HAP-1 (cell line): Measurements from ENCODE around the gene ITGA1.

ENCODE experiments used
- DNase-seq, 2 experiments: peaks; one replicate each; pipeline ENCODE4 v3.0.0-alpha.2; 2016 to 2020; ENCODE audit warnings: low spot score in 2 of 2
- H3K27me3 ChIP-seq: fragments of 250-450 bp; sonication (Bioruptor Pico); 2 replicates; pipeline ENCODE4 v1.5.1; 2020; ENCODE audit warnings: low read depth, mild to moderate bottlenecking, moderate library complexity
- H3K36me3 ChIP-seq: fragments of 250-450 bp; sonication (Bioruptor Pico); replicated peaks from 2 replicates; pipeline ENCODE4 v1.5.1; 2020; ENCODE audit warnings: mild to moderate bottlenecking
- H3K4me1 ChIP-seq: fragments of 250-450 bp; sonication (Bioruptor Pico); 2 replicates; pipeline ENCODE4 v1.5.1; 2020; ENCODE audit warnings: mild to moderate bottlenecking
- H3K4me3 ChIP-seq: fragments of 250-450 bp; sonication (Bioruptor Pico); 2 replicates; pipeline ENCODE4 v1.5.1; 2020; ENCODE audit warnings: mild to moderate bottlenecking, moderate library complexity
- H3K9me3 ChIP-seq: fragments of 250-450 bp; sonication (Bioruptor Pico); 2 replicates; pipeline ENCODE4 v1.5.1; 2020; ENCODE audit warnings: mild to moderate bottlenecking, moderate library complexity
- in situ Hi-C: fragments of 300-500 bp; cut with MboI; formaldehyde crosslinking; loops from 3 replicates; pipeline ENCODE4 v1.14.3; 2020; ENCODE audit warnings: low sequenced_read_pairs, inconsistent platforms, mixed read lengths

Gene ITGA1

DNA sequence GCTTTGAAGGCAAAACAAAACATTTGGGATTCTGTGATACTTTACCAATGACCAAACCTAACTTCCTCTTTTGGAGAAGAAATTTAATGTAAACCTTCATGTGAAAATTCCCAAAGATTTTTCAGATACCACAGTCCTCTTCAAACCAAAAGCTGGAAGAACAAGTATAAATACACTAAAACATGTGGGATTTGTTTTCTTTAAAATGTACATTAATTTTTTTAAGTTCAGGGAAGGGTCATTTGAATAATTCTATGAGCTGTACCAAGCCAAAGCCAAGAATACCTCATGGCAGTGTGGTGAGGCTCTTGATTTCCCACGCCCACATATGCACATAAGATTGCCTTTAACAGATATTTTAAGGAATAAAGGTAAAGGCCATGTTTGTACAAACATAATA, 28.4 kb upstream of the ITGA1 start:
- no peak for DNase-seq
- no peaks in the 10 kb centered on the region for H3K4me1 ChIP-seq
- no peaks in the 10 kb centered on the region for H3K36me3 ChIP-seq
- in situ Hi-C loops = no loop called here
- no peaks in the 10 kb centered on the region for H3K9me3 ChIP-seq
- no peaks in the 10 kb centered on the region for H3K27me3 ChIP-seq
- H3K4me3 ChIP-seq = no peak overlapping the region

DNA sequence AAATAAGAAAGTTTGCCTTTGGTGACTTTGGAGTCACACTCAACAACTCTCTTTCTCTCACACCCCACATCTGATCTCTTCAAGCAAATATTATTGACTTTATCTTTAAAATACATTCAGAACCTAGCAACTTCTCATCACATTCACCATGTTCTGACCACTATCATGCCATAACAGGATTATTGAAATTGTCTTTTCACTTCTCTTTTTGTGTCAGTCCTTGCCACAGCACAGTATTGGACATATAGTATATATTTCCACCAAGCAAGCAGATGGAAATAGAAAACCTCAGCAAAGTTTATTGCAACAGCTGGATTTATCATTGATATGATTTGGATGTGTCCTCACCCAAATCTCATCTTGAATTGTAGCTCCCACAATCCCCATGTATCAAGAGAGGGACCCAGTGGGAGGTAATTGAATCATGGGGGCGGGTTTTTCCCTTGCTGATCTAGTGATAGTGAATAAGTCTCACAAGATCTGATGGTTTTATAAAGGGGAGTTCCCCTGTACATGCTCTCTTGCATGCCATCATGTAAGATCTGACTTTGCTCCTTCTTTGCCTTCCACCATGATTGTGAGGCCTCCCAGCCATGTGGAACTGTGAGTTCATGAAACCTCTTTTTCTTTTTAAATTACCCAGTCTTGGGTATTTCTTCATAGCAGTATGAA, 26.9 kb upstream of the ITGA1 start:
- no peaks in the 10 kb centered on the region for H3K4me1 ChIP-seq
- no peak overlapping the region for H3K4me3 ChIP-seq
- in situ Hi-C loops = no loop called here
- H3K27me3 ChIP-seq = no peaks in the 10 kb centered on the region
- no peaks in the 10 kb centered on the region for H3K36me3 ChIP-seq
- DNase-seq = no peak
- no peaks in the 10 kb centered on the region for H3K9me3 ChIP-seq

- no peak for DNase-seq
- Histone ChIP-seq H3K36me3 (no peaks in the 10 kb centered on the region), H3K27me3 (peaks cover 4% of the 10 kb centered on the region; the same call in 1 of the 2 replicates), H3K4me3 (no peak overlapping the region), H3K9me3 (no peaks in the 10 kb centered on the region), H3K4me1 (no peaks in the 10 kb centered on the region)
- in situ Hi-C loops = no loop called here
Measured at GRCh38 chr5:52767217-52767743, 20.4 kb upstream of the ITGA1 start.

- Histone ChIP-seq H3K36me3 (no peaks in the 10 kb centered on the region), H3K4me3 (no peak overlapping the region), H3K4me1 (no peaks in the 10 kb centered on the region), H3K9me3 (no peaks in the 10 kb centered on the region), H3K27me3 (peaks cover 5% of the 10 kb centered on the region; the same call in 1 of the 2 replicates)
- in situ Hi-C loops = no loop called here
- DNase-seq = no peak
Measured at GRCh38 chr5:52767766-52768480, 19.8 kb upstream of the ITGA1 start.

GRCh38 chr5:52769061-52769460, 18.7 kb upstream of the ITGA1 start:
- Histone ChIP-seq H3K27me3 (peaks cover 5% of the 10 kb centered on the region; the same call in 1 of the 2 replicates), H3K36me3 (no peaks in the 10 kb centered on the region), H3K9me3 (no peaks in the 10 kb centered on the region), H3K4me1 (no peaks in the 10 kb centered on the region), H3K4me3 (no peak overlapping the region)
- DNase-seq = no peak
- in situ Hi-C loops = no loop called here

DNA sequence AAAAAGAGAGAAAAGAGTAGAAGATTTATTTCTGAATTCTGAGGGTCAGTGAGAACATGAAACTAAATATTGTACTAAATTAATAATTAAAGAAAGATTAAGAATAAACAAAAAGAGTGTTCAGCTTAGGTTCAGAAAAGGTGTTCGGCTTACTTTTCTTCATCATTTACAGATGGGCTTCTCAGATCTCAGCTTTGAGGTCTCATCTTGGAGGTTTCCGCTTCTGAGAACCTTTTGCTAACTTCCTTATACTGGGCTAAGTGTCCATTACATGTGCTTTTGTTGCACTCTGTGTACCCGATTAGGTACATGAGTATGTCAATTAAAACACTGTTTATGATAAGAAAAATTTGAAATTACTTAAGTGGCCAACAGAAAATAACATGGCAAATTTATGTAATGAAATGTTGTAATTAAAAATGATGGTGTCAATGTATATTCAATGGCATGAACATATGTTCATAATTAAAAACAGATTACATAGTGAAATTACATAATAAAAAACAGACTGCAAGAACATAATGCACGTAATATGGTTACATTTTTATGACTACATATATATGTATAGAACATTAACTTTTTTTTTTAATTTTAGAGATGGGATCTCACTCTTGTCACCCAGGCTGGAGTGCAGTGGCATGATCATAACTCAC, 17.3 kb upstream of the ITGA1 start:
- DNase-seq = no peak
- Histone ChIP-seq H3K4me3 (no peak overlapping the region), H3K9me3 (no peaks in the 10 kb centered on the region), H3K27me3 (peaks cover 5% of the 10 kb centered on the region; the same call in 1 of the 2 replicates), H3K36me3 (no peaks in the 10 kb centered on the region), H3K4me1 (no peaks in the 10 kb centered on the region)
- in situ Hi-C loops = no loop called here

DNA sequence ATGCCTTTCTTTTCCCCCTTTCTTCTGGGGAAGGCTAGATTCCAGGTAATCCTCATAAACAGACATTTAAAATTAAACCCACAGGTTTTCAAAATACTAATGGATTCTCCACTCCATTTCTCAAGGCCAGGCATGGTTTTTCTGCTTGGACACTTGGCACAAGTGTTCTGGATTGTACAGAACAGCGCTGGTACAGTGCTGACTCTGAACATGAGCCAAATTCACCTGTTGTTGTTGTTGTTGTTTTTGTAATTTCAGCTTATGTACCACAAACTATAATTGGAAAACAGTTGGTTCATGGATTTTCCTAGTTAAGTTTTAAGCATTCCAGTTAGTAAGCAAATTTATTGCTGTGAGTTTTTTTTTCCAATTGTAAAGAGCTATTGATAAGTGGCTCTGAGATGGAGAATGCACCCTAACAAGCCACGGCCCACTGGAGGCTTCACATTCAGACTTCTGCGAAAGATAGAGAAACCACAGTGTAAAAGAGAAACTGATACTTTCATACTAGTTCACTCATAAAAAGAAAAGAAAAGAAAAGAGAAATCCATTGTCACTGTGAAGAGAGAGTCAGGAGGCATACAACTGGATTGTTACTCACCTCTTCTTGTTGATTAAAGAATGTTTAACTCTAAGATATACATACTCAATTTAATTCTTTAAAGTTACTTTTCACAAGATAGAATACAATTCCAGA, 16.2 kb upstream of the ITGA1 start:
- H3K4me1 ChIP-seq = no peaks in the 10 kb centered on the region

GRCh38 chr5:52772668-52773067, 15.0 kb upstream of the ITGA1 start:
- in situ Hi-C loops = no loop called here
- Histone ChIP-seq H3K27me3 (peaks cover 5% of the 10 kb centered on the region; the same call in 1 of the 2 replicates), H3K4me3 (no peak overlapping the region), H3K4me1 (no peaks in the 10 kb centered on the region), H3K9me3 (no peaks in the 10 kb centered on the region), H3K36me3 (no peaks in the 10 kb centered on the region)
- no peak for DNase-seq

More for the DNA sequence above, 16.2 kb upstream of the ITGA1 start:
- Histone ChIP-seq H3K9me3 (no peaks in the 10 kb centered on the region), H3K4me3 (no peak overlapping the region), H3K36me3 (no peaks in the 10 kb centered on the region), H3K27me3 (peaks cover 5% of the 10 kb centered on the region; the same call in 1 of the 2 replicates)
- no peak for DNase-seq
- in situ Hi-C loops = no loop called here

- no peaks in the 10 kb centered on the region for H3K36me3 ChIP-seq
- in situ Hi-C loops = no loop called here
- H3K4me1 ChIP-seq = no peaks in the 10 kb centered on the region
- H3K4me3 ChIP-seq = no peak overlapping the region
- no peak for DNase-seq
- no peaks in the 10 kb centered on the region for H3K9me3 ChIP-seq
- H3K27me3 ChIP-seq = peaks cover 5% of the 10 kb centered on the region; the same call in 1 of the 2 replicates
Measured at GRCh38 chr5:52773342-52773741, 14.4 kb upstream of the ITGA1 start.

- in situ Hi-C loops = no loop called here
- H3K4me3 ChIP-seq = no peak overlapping the region
- H3K27me3 ChIP-seq = peaks cover 5% of the 10 kb centered on the region; the same call in 1 of the 2 replicates
- H3K9me3 ChIP-seq = no peaks in the 10 kb centered on the region
- no peaks in the 10 kb centered on the region for H3K4me1 ChIP-seq
- H3K36me3 ChIP-seq = no peaks in the 10 kb centered on the region
- peak in 1 of 2 experiments; percentile 43 for DNase-seq
Measured at GRCh38 chr5:52774005-52774410, 13.7 kb upstream of the ITGA1 start.

DNA sequence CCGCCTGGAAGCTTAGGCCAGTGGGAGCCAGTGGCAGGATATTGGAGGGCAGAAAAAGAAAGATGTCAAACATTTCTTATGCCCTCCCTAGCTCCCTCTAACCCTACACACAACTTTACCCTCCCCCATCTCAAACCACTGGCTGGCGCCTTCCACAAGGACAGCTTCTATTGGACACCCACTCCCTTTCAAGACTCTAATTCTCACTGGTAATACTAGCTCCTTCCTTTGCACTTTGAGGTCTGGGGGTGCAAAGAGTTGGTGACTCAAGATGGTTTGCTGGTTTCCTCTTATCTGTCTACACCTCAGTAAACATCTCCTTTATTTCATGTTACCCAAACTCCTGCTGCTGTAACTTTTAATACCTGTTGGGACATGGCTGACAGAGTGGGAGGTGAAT, 11.6 kb upstream of the ITGA1 start:
- H3K27me3 ChIP-seq = peaks cover 5% of the 10 kb centered on the region; the same call in 1 of the 2 replicates
- no peak overlapping the region for H3K4me3 ChIP-seq
- in situ Hi-C loops = no loop called here
- no peaks in the 10 kb centered on the region for H3K4me1 ChIP-seq
- no peaks in the 10 kb centered on the region for H3K36me3 ChIP-seq
- H3K9me3 ChIP-seq = no peaks in the 10 kb centered on the region
- no peak for DNase-seq

DNA sequence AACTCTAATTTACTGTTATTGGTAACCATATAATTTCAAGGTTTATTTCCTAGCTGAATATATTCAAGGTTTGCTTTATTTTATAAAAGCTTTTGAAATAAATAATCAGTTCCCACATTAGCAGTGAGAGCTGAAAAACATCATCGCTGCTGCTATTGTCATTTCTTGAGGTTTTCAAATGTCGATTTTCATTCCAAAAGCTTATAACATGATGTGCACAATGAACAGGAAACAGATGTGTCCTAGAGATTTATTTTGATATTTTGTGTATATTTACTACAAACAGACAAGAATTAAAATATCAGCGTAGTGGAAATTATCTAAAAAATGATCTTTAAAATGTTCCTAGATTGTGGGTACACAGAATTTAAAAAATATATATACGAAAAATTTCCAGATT, 10.5 kb upstream of the ITGA1 start:
- Histone ChIP-seq H3K9me3 (no peaks in the 10 kb centered on the region), H3K36me3 (no peaks in the 10 kb centered on the region), H3K27me3 (peaks cover 2% of the 10 kb centered on the region; the same call in 1 of the 2 replicates), H3K4me1 (no peaks in the 10 kb centered on the region), H3K4me3 (no peak overlapping the region)
- DNase-seq = no peak
- in situ Hi-C loops = no loop called here

- no peak overlapping the region for H3K4me3 ChIP-seq
- no peaks in the 10 kb centered on the region; the same call in 1 of the 2 replicates for H3K27me3 ChIP-seq
- DNase-seq = no peak
- H3K36me3 ChIP-seq = no peaks in the 10 kb centered on the region
- no peaks in the 10 kb centered on the region for H3K4me1 ChIP-seq
- in situ Hi-C loops = no loop called here
- H3K9me3 ChIP-seq = no peaks in the 10 kb centered on the region
Measured at GRCh38 chr5:52778781-52779180, 8.9 kb upstream of the ITGA1 start.
